Immature natural killer cell (primary cell): ENCODE results near the gene CIITA. TPM values are rescaled to one million over a fixed set of nuclear protein-coding genes. Genes with fewer than 3 reads are reported as not detected.
"Not testable (repeated sequence)": the region's sequence is repeated elsewhere in the genome, so short reads cannot be mapped to it uniquely, and the experiment has no call there.

Source experiments
- DNase-seq, 3 donors: peaks; one replicate each; pipeline ENCODE4 v3.0.0; 2022; ENCODE audit warnings: mixed read lengths in 1 of 3
- H3K27ac Mint-ChIP-seq, 6 donors: one replicate each; pipeline ENCODE4 v1.8.0; 2020; ENCODE audit warnings: mixed read lengths in 6 of 6, mild to moderate bottlenecking in 5 of 6, inconsistent platforms in 4 of 6, moderate library complexity in 3 of 6
- H3K27me3 Mint-ChIP-seq, 3 donors: one replicate each; pipeline ENCODE4 v1.8.0; 2020 to 2021; ENCODE audit warnings: low read depth in 3 of 3, mild to moderate bottlenecking in 3 of 3, mixed read lengths in 3 of 3, moderate library complexity in 3 of 3, inconsistent platforms in 1 of 3
- H3K36me3 Mint-ChIP-seq, 3 donors: one replicate each; pipeline ENCODE4 v1.8.0; 2020; ENCODE audit warnings: mixed read lengths in 3 of 3, inconsistent platforms in 2 of 3, mild to moderate bottlenecking in 2 of 3
- H3K4me1 Mint-ChIP-seq, 2 donors: one replicate each; pipeline ENCODE4 v1.8.0; 2020; ENCODE audit warnings: inconsistent platforms in 2 of 2, mild to moderate bottlenecking in 2 of 2, mixed read lengths in 2 of 2, moderate library complexity in 1 of 2
- H3K4me3 Mint-ChIP-seq, 5 donors: one replicate each; pipeline ENCODE4 v1.8.0; 2020; ENCODE audit warnings: mild to moderate bottlenecking in 5 of 5, mixed read lengths in 5 of 5, inconsistent platforms in 3 of 5, moderate library complexity in 3 of 5
- H3K9me3 Mint-ChIP-seq, 6 donors: one replicate each; pipeline ENCODE4 v1.8.0; 2020; ENCODE audit warnings: mild to moderate bottlenecking in 6 of 6, mixed read lengths in 6 of 6, inconsistent platforms in 4 of 6, moderate library complexity in 3 of 6
- polyA plus RNA-seq, 3 donors: library from polyadenylated mRNA; unstranded; fragments of 300-500 nt; fragmentation: Illumina TruSeq; gene quantifications; one replicate each; pipeline ENCODE4 v1.2.3, GENCODE V29; 2021

Gene CIITA
- polyA plus RNA-seq, 3 donors from 2014 or later = 0.25 to 2.4 (median 1.7) TPM

- peaks cover 48 to 79% of the 10 kb centered on the region in 2 donors for H3K4me1 Mint-ChIP-seq
- H3K27ac Mint-ChIP-seq = peak overlapping the region in 1 of 6 donors; percentile 23
- peaks cover 0 to 1% (median 0%) of the 10 kb centered on the region in 3 donors for H3K27me3 Mint-ChIP-seq
- no peak for DNase-seq
- peaks cover 0 to 6% (median 4%) of the 10 kb centered on the region in 3 donors for H3K36me3 Mint-ChIP-seq
- H3K9me3 Mint-ChIP-seq = no peaks in the 10 kb centered on the region
- H3K4me3 Mint-ChIP-seq = no peak overlapping the region
Observed at GRCh38 chr16:10934325-10935107, 57.5 kb downstream of the CIITA start.

- Mint-ChIP-seq H3K36me3 (peaks cover 0 to 4% (median 2%) of the 10 kb centered on the region in 3 donors), H3K4me1 (peaks cover 52 to 80% of the 10 kb centered on the region in 2 donors), H3K4me3 (peak overlapping the region in 2 of 5 donors; percentile 29 to 31), H3K27me3 (peaks cover 0 to 4% (median 0%) of the 10 kb centered on the region in 3 donors), H3K9me3 (no peaks in the 10 kb centered on the region), H3K27ac (peak overlapping the region in 1 of 6 donors; percentile 42)
- no peak for DNase-seq
Observed at GRCh38 chr16:10935226-10935915, 58.4 kb downstream of the CIITA start.

DNA sequence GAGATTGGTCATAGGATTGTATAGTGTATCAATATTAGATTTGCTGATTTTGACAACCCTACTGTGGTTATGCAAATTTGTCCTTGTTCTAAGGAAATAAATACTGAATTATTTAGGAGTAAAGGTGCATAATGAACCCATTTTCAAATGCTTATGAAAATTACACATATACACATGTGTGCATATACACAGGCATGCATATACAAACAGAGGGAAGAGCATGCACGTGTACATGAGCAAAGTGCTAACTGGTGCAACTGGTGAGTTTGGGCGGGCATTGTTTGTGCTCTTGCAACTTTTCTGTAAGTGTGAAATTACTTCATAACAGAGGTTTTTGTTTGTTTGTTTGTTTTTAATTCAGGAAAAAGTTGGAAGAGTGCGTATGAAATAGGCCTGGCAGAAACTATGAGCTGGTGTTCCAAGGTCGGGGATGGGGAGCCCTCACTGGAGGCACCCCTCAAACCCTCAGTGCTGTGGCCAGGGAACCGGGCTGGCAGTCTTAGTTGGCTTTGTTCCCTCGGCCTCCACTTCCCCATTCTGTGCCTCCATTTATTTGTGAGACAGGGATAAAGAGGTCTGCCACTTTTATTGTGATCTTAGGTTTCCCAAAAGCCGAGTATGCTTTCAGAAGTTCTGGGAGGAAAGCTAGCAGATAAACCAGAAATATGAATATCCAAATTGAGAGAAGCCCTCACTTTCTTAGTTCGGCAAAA is 59.4 kb downstream of the CIITA start:
- Mint-ChIP-seq H3K9me3 (no peaks in the 10 kb centered on the region), H3K4me3 (peak overlapping the region in 3 of 5 donors; percentile 46 to 76 (median 59)), H3K27me3 (peaks cover 0 to 4% (median 0%) of the 10 kb centered on the region in 3 donors), H3K4me1 (peaks cover 61 to 85% of the 10 kb centered on the region in 2 donors), H3K36me3 (peaks cover 0 to 4% (median 2%) of the 10 kb centered on the region in 3 donors), H3K27ac (peak overlapping the region in 2 of 6 donors; percentile 38 to 42)
- no peak for DNase-seq

- peak in 1 of 3 donors; percentile 17 for DNase-seq
- Mint-ChIP-seq H3K4me3 (peak overlapping the region; percentile 47 to 76 (median 64)), H3K36me3 (peaks cover 0 to 4% (median 2%) of the 10 kb centered on the region in 3 donors), H3K4me1 (peaks cover 64 to 88% of the 10 kb centered on the region in 2 donors), H3K27me3 (peaks cover 0 to 6% (median 0%) of the 10 kb centered on the region in 3 donors), H3K9me3 (no peaks in the 10 kb centered on the region), H3K27ac (peak overlapping the region in 3 of 6 donors; percentile 42 to 75 (median 55))
Observed at GRCh38 chr16:10937068-10937859, 60.3 kb downstream of the CIITA start.

DNA sequence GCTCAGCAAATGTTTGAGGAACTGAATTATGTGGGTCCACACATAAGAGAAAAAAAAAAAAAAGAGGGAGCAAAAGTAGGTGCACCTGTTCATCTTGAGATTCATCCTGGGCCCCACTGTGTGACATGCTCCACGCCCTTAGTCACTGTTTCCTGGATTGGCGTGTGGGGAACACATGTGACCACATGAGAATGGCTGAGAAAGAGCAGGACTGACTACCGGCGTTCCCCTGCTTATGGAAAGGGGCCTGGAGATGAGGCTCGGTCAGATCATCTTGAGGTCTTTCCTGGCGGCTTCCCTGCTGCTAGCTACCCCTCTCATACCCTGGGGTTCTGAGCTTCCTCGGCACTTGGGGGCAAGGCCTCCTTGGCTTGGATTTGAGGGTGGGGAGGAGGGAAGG is 61.3 kb downstream of the CIITA start:
- peaks cover 0 to 6% (median 0%) of the 10 kb centered on the region in 3 donors for H3K27me3 Mint-ChIP-seq
- peak overlapping the region in 4 of 5 donors; percentile 56 to 76 (median 66) for H3K4me3 Mint-ChIP-seq
- peak overlapping the region in 3 of 6 donors; percentile 9 to 38 (median 32) for H3K27ac Mint-ChIP-seq
- peaks cover 0 to 4% (median 2%) of the 10 kb centered on the region in 3 donors for H3K36me3 Mint-ChIP-seq
- H3K4me1 Mint-ChIP-seq = peaks cover 74 to 92% of the 10 kb centered on the region in 2 donors
- no peak for DNase-seq
- no peaks in the 10 kb centered on the region for H3K9me3 Mint-ChIP-seq

DNA sequence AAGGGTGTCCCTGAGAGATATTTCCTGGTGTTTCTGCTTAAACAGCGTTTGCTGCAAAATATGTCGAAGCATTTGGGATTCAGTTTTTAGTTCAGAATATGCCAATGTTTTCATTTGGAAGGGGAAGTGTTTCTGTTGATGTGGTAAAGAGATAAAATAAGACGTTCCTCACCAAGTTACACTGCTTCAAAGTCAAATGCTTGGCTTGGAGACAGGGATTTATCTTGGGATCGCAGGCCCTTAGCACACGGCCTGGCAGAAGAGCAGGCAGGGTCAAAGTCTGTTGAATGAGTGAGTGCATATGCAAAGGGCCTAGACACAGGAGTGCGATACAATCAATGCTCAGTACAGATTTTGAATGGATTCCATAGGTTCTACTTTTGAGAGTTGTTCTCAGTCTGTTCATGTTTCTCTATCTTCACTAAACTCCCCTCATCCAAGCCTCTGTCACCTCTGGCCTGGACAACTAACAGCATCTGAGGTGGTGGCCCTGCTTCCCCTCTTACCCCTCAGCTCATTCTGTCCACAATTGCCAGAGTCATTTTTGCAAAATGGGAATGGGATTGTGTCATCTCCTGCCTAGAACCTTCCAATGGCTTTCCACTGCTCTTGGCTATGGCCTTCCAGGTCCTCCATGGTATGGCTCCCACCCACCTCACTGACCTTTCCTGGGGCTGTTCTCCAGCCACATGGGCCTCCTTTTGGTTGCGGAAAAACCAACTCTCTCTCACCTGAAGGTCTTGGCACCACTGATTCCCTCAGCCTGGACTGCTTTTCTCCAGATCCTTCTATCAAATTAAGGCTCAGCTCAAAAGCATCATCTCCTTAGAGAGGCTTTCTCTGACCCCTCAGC is 62.0 kb downstream of the CIITA start:
- Mint-ChIP-seq H3K27me3 (peaks cover 0 to 8% (median 2%) of the 10 kb centered on the region in 3 donors), H3K27ac (peak overlapping the region in 3 of 6 donors; percentile 6 to 53 (median 30)), H3K4me3 (peak overlapping the region; percentile 22 to 93 (median 51)), H3K36me3 (peaks cover 0 to 4% (median 2%) of the 10 kb centered on the region in 3 donors), H3K9me3 (no peaks in the 10 kb centered on the region), H3K4me1 (peaks cover 79 to 92% of the 10 kb centered on the region in 2 donors)
- DNase-seq = no peak

- Mint-ChIP-seq H3K36me3 (peaks cover 0 to 4% (median 2%) of the 10 kb centered on the region in 3 donors), H3K27me3 (peaks cover 0 to 8% (median 5%) of the 10 kb centered on the region in 3 donors), H3K4me3 (peak overlapping the region; percentile 89 to 93 (median 89)), H3K4me1 (peaks cover 85 to 91% of the 10 kb centered on the region in 2 donors), H3K9me3 (no peaks in the 10 kb centered on the region), H3K27ac (peak overlapping the region in 4 of 6 donors; percentile 6 to 37 (median 21))
- DNase-seq = no peak
Observed at GRCh38 chr16:10939649-10940234, 62.7 kb downstream of the CIITA start.

DNA sequence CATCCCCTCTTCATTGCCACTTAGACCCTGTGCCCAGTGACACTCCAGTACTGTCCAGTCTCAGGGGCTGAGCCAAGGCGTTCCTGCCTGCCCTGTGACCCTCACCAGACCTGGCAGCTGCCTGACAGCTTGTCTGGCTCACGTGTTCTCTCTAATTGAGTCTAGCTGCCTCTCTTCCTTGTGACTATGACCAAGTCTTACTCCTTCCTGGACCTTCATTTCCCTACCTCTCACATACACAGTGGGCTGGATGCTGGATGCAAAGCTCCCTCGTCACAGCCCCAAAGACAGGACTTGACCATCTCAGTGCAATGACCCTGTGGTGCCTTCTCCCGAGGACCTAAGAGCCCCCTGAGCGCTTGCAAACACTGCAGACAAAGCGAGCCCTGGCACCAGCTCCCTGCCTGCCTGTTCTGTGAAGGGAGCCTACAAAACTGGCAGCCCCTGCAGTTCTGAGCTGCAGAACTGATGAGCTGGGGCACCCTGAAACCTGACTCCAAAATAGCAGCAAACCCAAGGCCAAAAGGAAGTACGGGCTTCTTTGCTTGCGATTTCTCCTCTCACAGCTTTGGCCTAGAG is 63.6 kb downstream of the CIITA start:
- H3K27ac Mint-ChIP-seq = peak overlapping the region in 4 of 6 donors; percentile 0 to 83 (median 43)
- H3K36me3 Mint-ChIP-seq = peaks cover 0 to 2% (median under 1%) of the 10 kb centered on the region in 3 donors
- H3K9me3 Mint-ChIP-seq = no peaks in the 10 kb centered on the region
- no peak for DNase-seq
- H3K4me3 Mint-ChIP-seq = peak overlapping the region; percentile 89 to 93 (median 89)
- peaks cover 0 to 11% (median 5%) of the 10 kb centered on the region in 3 donors for H3K27me3 Mint-ChIP-seq
- H3K4me1 Mint-ChIP-seq = peaks cover 89 to 92% of the 10 kb centered on the region in 2 donors

- Mint-ChIP-seq H3K4me1 (peaks cover 88 to 92% of the 10 kb centered on the region in 2 donors), H3K36me3 (no peaks in the 10 kb centered on the region), H3K27ac (peak overlapping the region in 5 of 6 donors; percentile 36 to 84 (median 62)), H3K4me3 (peak overlapping the region; percentile 89 to 93 (median 89)), H3K9me3 (no peaks in the 10 kb centered on the region), H3K27me3 (peaks cover 2 to 11% (median 5%) of the 10 kb centered on the region in 3 donors)
- DNase-seq = peak in 1 of 3 donors; percentile 16
Observed at GRCh38 chr16:10941127-10941933, 64.3 kb downstream of the CIITA start.

GRCh38 chr16:10941935-10942351 is 64.9 kb downstream of the CIITA start:
- DNase-seq, H3K9me3 Mint-ChIP-seq, H3K36me3 Mint-ChIP-seq, H3K27ac Mint-ChIP-seq: not testable (repeated sequence)
- Mint-ChIP-seq H3K4me1 (peaks cover 85 to 87% of the 10 kb centered on the region in 2 donors), H3K27me3 (peaks cover 2 to 11% (median 5%) of the 10 kb centered on the region in 3 donors), H3K4me3 (peak overlapping the region; percentile 89 to 93 (median 89))
